Pulmonary artery endothelial cell (primary cell): ENCODE results near the gene NKX1-2. TPM values are rescaled to one million over a fixed set of nuclear protein-coding genes. Genes with fewer than 3 reads are reported as not detected.

Source experiments
- DNase-seq: peaks from one replicate; pipeline ENCODE4 v3.0.0-alpha.2; 2011; ENCODE audit warnings: low read depth, low spot score
- total RNA-seq: library from RNA; depleted of rRNA; stranded (reverse); fragments of >200 nt; gene quantifications from 2 replicates; pipeline ENCODE4 v1.2.3, GENCODE V29; 2014

The NKX1-2 gene
- total RNA-seq, 1 donor from 2014 or later, result not detected

DNA sequence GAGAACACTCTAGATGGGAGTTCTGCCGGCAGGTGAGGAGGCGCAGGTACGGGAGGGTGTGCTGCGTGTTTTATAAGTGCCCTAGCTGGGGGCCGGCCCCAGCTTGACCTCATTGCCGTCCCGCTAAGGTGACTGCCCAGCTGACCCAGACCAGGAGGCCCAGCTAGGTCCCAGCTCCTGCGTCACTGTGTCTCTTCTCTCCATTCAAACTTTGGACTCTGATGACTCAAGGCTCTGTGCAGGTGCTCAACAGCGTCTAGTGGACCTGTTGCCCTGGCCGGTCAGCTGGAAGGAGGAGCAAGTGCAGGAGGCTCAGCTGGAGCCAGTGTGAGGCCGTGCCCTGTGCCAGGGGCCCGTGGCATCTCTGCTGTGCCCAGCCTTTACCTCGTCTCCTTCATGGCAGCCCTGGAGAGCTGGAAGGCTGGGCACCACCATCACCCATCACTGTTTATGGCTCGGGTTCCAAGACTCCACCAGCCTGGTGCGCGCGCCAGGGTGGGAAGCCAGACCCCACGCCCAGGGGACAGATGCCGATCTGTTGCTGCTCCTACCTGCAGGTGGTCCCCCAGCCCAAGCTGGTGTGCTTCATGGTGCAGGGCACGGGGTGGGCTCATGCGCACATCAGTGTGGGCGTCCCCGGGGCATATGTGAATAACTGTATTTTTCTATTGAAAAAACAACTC lies 26.3 kb upstream of the NKX1-2 start:
- no peak for DNase-seq

- no peak for DNase-seq
These were observed 24.8 kb upstream of the NKX1-2 start for GRCh38 chr10:124474514-124475070.

DNA sequence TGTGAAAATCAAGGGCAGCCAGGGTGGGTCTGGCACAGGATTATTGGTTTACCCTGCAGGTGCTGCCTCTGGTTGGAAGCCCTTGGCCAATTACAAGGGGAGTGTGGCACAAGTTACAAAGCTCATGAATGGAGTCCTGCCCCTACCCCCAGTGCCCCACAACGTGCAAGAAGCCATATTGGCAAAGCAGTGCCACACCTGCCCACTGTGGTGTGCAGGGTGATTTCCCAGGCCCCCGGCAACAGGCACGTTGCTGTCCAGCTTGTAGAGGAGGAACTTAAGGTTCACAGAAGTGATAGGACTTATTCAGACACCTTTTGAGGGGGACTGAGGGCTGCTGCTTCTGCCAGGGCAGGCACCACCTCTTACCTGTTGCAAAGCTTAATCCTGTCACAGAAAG lies 23.2 kb upstream of the NKX1-2 start:
- DNase-seq, result no peak

DNA sequence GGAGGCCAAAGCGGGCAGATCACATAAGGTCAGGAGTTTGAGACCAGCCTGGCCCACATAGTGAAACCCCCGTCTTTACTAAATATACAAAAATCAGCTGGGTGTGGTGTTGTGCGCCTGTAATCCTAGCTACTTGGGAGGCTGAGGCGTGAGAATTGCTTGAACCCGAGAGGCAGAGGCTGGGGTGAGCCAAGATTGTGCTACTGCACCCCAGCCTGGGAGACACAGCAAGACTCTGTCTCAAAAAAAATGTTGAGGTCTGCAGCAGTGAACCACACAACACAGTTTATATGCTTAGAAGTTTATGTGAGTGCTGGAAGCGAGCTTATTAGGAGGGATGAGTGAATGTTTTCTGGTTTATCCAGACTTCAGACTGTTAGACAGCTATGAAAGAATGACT lies 22.2 kb upstream of the NKX1-2 start:
- no peak for DNase-seq

GRCh38 chr10:124470544-124471434 lies 21.0 kb upstream of the NKX1-2 start:
- no peak for DNase-seq

- no peak for DNase-seq
These were observed 20.2 kb upstream of the NKX1-2 start for GRCh38 chr10:124469956-124470484.

GRCh38 chr10:124468624-124469023 lies 18.8 kb upstream of the NKX1-2 start:
- no peak for DNase-seq

GRCh38 chr10:124467165-124467564 lies 17.3 kb upstream of the NKX1-2 start:
- no peak for DNase-seq

GRCh38 chr10:124465777-124466488 lies 16.1 kb upstream of the NKX1-2 start:
- DNase-seq, result no peak

DNA sequence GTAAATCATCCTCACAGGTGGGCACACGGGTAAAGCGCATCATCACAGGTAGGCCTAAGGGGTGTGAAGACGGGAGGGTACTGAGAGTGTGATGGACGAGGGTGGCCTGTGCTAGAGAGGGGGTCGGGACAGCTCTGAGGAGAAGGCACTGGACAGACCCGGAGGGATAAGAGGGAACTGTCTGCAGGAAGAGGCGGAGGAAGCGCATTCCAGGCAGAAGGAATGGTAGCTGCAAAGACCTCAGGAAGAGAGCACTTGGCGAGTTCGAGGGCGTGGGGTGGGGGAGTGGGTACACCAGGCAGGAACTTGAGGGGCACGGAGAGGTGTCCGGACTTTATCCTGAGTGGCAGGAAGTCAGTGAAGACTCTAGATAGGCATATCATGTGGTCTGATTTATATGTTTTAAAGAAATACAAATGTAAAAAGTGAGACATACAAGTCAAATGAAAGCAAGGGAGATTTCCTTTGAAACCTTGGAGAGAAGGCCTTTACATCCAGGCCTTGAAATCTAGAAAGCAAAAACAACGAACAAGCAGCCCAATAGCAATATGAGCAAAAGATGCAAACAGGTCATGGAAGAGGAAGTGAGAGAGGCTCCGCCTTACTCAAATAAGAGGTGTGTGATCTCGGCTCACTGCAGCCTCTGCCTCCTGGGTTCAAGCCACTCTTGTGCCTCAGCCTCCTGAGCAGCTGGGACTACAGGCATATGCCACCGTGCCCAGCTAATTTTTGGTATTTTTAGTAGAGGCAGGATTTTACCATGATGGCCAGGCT lies 15.4 kb upstream of the NKX1-2 start:
- DNase-seq, result no peak

GRCh38 chr10:124464028-124464965 lies 14.5 kb upstream of the NKX1-2 start:
- no peak for DNase-seq

DNA sequence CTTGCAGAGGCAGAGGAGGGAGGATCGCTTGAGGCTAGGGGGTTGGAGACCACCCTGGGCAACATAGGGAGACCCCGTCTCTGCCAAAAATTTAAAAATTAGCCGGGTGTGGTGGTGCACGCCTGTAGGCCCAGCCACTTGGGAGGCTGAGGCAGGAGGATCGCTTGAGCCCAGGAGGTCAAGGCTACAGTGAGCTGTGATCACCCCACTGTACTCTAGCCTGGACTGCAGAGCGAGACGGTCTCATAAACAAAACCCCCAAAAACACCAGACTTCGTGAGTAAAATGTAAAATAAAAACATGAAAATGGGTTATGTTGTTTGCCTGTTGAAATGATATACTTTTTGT lies 12.5 kb upstream of the NKX1-2 start:
- DNase-seq, result no peak

DNA sequence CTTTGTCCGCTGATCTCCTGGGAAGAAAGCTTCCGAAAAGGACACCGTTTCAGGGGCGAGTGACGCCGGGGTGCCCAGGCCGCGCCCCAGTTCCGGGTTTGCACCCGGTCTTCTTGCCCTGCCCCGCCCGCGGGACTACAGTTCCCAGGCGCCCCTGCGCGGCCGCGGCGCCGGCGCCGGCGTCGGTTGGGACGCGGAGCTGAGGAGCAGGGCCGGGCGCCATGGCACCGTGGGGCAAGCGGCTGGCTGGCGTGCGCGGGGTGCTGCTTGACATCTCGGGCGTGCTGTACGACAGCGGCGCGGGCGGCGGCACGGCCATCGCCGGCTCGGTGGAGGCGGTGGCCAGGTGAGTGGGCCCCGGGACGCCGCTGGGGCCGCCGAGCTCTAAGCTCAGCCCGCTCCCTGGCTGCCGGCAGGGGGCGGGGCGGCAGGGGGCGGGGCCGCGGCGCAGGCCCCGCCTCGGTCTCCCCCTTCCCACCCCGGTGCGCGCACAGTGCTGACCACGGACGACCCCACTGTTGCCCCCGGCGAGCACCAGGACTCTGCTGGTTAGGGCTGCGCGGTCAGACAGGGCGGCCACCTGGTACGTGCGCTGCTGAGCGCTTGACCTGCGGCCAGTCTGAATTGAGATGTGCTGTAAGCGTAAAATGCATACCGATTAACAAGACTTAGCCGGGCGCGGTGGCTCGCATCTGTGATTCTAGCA lies 12.0 kb upstream of the NKX1-2 start, which contains the start of gene LHPP:
Gene LHPP, plus strand, starts transcription at position 182 of the 706 bp plus-strand sequence. Its CDS starts 40 bp downstream, at position 222.
- DNase-seq, result peak; percentile 26

DNA sequence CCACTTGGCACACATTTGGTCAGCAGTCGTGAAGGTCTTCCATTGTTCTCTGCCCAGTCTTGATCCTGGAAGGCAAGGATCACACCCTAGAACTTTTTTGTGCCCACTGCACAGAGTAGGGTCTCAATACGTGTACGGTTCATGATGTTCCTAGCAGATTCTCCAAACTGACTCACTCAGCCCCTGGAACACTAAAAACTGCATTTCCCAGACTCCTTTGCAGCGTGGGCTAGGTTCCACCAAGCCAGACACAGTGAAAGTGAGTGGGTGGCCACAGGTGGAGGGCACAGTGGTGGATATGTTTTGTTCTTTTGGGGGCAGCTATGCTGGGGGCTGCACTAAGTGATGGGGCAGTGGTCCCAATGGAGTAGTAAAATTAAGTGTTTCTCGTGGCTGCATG lies 10.3 kb upstream of the NKX1-2 start:
- no peak for DNase-seq

DNA sequence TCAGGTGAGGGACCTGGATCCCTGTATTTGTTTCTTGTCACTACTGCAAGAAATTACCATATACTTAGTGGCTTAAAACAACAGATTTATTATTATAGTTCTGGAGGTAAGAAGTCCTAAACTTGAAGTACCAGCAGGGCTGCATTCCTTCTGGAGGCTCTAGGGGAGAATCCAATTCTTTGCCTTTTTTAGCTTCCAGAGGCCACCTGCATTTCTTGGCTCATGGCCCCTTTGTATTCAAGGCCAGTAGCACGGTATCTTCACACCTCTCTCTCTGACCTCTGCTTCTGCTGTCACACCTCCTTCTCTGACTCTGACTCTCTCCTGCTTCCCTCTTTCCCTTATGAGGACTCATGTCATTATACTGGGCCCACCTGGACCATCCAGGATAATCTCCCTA lies 9.6 kb upstream of the NKX1-2 start:
- DNase-seq, result no peak

DNA sequence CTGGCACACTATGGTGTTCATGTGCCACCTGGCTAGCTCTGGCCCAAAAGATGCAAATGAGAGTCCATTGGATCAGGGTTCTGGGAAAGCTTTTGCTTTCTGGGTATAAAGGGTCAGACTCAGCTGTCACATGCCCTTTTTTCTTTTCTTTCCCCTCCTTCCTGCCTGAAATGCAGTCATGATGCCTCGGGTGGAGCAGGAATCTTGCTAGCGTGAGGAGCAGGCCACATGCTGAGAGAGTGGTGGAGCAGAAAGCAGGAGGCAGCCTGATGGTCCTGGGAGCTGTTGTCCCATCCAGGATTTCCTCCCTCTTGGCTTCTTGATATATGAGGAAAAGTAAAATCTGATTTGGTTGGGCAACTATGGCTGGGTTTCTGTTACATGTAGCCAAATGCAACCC lies 9.1 kb upstream of the NKX1-2 start:
- DNase-seq, result no peak

- DNase-seq, result no peak
These were observed 8.6 kb upstream of the NKX1-2 start for GRCh38 chr10:124458473-124458872.

DNA sequence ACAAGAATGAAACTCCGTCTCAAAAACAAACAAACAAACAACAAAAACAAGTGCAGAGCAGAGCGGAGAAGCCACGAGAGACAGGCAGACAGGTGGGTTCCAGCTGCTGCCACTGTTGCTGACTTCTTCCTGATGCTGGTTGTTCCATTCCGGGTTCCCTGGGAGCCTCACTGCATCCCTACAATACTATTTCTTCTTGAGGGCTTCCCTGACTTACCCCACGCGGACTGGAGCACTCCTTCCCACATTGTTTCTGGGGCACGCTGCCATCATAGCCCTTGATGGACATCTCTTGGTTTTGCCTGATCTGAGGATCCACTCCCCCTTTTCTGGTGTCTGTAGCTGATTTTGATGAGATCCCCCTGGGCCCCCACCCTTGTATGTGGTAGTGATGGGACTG lies 5.6 kb upstream of the NKX1-2 start:
- DNase-seq, result no peak
